Stimulated activated CD4-positive, alpha-beta T cell treated with anti-CD3 and anti-CD28 coated beads, Interleukin-1b, Interleukin-23, amount 100 ng/mL, for 48 hours (primary cell): Measurements from ENCODE around the gene EVA1B.

Experiments
- DNase-seq: peaks from one replicate; pipeline ENCODE4 v3.0.0-alpha.2; 2020

The EVA1B gene

DNA sequence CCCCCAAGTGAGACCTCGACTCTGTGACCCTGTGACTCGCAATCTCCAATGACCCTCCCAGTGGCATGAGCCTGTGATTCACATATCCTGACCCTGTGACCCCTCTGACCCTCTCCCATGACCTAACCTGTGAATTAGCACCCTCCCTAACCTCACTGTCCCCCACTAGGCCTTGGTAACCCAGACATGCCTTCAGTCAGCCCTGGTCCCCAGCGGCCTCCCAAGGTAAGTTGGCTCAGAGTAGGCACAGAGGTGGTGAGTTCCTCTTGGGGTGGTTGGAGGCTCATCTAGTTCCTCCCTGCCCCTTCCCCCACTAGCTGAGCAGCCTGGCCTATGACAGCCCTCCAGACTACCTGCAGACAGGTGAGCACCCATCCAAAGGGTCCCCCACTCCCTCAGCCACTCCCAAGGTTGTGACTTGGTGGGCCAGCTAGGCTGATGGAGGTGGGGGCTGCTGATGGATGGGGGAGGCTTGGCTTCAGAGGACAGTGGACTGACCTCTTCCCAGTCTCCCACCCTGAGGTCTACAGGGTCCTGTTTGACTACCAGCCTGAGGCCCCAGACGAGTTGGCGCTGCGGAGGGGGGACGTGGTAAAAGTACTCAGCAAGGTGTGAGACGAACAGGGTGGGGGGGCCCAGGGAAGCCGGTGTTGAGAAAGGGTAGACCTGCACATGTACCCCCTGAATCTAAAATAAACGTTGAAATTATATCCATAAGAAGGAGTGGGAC lies 15.7 kb downstream of the EVA1B start:
- DNase-seq: no peak

- peak; percentile 92 for DNase-seq
Measured at GRCh38 chr1:36306902-36307456, 16.5 kb downstream of the EVA1B start.

DNA sequence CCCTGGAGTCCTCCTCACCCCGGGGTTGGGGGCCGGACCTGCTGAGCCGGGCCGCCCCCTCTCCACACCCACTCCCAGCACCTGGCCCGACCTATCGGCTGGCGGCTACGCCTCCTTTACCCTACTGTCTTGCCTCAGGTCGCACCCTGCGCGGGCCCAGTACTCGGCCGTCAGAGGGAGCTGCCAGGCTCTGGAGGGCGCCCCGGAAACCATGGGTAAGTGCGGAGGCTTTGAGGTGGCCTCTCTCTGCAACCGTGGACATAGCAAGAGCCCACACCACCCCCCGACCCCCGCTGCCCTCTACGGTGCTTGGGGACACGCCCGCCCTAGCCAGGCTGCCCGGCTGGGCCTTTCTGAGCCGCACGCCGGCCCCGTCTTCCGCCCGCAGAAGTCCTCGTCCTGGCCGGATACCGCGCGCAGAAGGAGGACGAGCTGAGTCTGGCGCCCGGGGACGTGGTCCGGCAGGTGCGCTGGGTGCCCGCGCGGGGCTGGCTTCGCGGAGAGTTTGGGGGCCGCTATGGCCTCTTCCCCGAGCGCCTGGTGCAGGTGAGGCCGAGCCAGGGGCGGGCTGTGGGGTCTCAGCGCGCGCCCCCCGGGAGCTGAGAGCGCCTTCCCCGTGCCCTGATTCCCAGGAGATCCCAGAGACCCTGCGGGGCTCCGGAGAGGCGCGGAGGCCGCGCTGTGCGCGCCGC lies 17.1 kb downstream of the EVA1B start, which contains the start of gene SH3D21:
Gene SH3D21 (plus strand): TSS at position 159 of the 692 bp plus-strand sequence. CDS start 53 bp downstream, at position 212.
- DNase-seq: peak; percentile 61

DNA sequence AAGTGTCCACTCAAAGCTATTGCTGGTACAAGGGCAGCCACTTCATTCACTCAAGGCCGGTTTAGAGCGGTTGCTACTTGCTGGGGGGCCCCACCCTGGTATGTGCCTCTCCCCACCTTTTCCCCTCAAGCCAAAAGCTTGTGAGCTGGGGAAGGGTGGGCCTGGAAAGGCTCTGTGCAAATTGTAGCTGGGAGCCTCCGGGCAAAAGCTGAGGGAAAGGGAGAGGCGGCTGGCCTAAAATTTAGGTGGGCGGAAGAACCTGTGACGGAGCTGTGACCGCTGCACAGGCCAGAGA lies 17.6 kb downstream of the EVA1B start:
- no peak for DNase-seq

- DNase-seq: peak; percentile 74
Measured at GRCh38 chr1:36304970-36305914, 18.2 kb downstream of the EVA1B start.

DNA sequence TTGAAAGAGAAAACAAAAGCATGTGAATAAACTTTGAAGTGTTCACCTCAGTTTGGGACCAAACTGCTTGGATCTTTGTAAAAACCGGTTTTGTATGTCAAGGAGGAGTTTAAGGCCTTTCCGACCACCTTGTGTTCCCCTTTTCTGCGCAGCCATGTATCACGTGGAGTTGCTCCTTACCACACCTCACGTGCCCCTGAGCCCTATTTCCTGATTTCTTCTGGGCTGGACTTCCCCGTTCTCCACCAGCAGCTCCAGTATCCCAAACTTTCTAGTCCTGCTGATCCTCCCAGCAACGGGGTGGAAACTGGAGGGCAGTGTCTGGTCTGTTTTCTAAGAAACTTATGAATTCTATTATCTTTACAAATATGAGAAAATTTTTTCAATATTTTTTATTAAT lies 18.9 kb downstream of the EVA1B start:
- no peak for DNase-seq

- DNase-seq: no peak
Measured at GRCh38 chr1:36303650-36304360, 19.6 kb downstream of the EVA1B start.

DNA sequence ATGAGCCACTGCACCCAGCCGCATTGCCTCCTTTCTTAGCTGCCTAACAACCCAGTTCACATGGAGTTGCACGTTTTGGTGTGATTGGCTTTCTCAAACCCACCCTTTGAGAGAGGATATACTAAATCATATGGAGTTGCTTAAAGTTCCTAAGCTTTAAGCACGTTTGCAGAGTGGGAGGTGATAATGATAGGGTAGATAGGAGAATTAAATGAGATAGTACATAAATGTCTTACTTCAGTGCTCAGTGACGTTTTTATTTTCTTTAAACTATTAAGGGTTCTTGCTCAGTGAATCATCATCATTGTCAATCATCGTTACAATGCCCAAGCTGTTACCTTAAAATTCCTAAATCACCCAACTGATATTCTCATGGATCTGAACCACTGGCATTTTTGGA lies 20.2 kb downstream of the EVA1B start:
- no peak for DNase-seq

- DNase-seq: no peak
Measured at GRCh38 chr1:36301220-36301619, 22.2 kb downstream of the EVA1B start.

DNA sequence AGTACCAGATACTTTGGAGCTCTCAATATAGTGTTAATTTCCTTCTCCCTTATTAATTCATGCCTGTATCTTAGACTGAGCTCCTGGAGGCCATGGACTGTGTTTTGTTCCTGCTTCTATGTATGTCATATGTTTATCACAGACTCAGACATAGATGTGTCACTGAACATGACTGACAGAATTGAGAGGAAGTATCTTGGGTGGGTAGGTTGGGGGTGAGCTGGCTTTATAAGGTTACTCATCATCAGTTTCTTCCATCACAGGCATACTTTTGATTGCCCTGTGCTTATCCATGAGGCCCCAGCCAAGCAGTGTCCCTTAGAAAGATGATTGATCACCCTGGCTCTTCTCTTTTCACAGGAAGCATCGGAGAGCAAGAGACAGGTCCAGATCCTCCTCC lies 22.9 kb downstream of the EVA1B start:
- peak; percentile 38 for DNase-seq

- no peak for DNase-seq
Measured at GRCh38 chr1:36298640-36299039, 24.8 kb downstream of the EVA1B start.

- no peak for DNase-seq
Measured at GRCh38 chr1:36297062-36297461, 26.4 kb downstream of the EVA1B start.

DNA sequence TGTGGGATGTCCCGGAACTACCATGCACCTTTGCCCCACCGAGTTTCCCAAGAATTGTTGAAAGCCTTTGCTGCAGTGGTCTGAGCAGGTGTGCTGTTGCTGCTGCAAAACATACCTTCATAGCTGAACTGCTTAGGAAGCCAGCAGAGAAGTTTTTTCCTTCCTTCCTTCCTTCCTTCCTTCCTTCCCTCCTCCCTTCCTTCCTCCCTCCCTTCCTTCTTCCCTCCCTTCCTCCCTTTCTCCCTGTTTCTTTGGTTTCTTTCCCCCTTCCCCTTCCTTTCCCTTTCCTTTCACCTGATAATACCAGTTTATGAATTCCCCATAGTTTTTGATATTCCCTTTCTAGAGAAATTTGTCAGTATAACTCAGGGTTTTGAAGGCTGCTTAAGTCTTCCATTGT lies 28.1 kb downstream of the EVA1B start:
- no peak for DNase-seq

DNA sequence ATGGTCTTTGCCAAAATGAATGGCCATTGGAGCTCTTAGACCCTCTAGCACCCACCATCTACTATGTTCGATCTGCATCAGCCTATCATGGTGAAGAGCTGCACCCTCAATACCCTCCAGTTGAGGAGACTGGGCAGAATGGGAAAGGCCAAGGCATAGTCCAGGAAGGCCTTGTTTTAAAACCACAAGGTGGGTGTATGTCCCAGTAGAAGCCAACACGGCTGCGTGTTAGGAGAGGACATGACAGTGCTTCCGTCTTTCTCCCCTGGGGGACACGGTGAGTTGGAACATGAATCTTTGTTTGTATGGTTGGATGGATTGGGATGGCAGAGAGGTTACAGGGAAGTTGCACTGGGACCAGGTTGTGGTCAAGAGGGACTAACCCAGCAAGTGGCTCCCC lies 35.9 kb downstream of the EVA1B start:
- DNase-seq: no peak

GRCh38 chr1:36286802-36287201 lies 36.6 kb downstream of the EVA1B start:
- DNase-seq: no peak

GRCh38 chr1:36285443-36286101 lies 37.9 kb downstream of the EVA1B start:
- peak; percentile 38 for DNase-seq

DNA sequence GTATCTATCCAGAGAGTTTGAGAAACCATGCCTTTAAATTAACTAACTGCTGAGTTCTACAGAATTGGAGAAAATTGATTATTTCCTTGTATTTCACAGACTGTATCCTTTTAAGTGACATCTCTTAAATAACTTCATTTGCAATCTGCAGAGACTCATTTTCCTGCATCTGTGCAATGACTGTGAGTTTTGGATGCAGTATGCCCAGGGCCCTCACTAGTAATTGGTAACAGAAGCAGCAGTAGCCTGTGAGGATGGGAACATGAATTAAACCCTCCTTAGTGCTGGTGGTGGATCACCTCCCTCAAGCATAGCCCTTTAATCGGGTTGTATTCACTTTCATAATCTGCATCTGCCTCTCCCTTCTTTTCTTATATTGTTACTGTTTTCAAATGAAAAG lies 38.9 kb downstream of the EVA1B start:
- DNase-seq: no peak

DNA sequence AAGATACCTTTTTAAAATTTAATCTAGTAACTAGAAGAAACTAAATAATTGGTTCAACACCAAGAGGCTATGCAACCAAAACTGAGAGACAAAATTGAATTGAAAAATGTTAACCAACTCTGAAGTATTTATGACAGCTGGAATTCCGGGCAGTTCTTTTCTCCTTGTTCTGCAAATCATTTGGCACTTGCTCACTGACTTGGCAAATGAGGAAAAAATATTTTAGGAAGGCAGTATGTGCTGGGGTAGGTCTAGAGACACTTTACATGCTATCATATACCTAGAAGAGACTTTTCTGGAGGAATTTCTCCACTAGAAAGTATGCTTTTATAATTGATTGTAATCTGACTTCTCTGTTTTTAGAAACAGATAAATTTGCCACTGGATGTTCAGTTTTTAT lies 39.4 kb downstream of the EVA1B start:
- no peak for DNase-seq

DNA sequence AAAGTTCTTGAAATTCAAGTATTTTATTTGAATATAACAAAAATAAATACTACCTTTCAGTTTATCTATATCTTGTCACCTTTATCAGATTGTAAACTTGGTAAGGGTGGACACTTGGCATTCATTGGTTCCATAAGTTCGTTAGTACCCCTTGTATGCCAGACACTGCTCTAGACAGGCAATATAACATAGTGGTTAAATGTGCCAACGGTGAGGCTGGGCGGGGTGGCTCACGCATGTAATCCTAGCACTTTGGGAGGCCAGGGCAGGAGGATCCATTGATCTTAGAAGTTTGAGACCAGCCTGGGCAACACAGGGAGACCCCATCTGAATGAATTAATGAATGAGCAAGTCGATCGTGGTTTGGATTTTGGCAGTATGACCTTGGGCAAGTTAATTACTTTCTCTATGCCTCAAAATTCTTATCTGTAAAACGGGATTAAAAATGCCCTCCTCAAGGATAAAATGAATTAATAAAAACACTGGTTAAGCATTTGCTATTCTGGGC lies 43.6 kb downstream of the EVA1B start:
- no peak for DNase-seq

- DNase-seq: no peak
Measured at GRCh38 chr1:36279110-36279788, 44.2 kb downstream of the EVA1B start.

- DNase-seq: no peak
Measured at GRCh38 chr1:36276688-36277087, 46.8 kb downstream of the EVA1B start.
